Fibroblast of pulmonary artery (primary cell): ENCODE data around the gene LCN2.
"Not testable (repeated sequence)": the region's sequence is repeated elsewhere in the genome, so short reads cannot be mapped to it uniquely, and the experiment has no call there.

Source experiments
- DNase-seq: peaks from one replicate; pipeline ENCODE4 v3.0.0-alpha.2; 2010; ENCODE audit warnings: low read depth
- H3K4me3 ChIP-seq: replicated peaks from 2 replicates; pipeline ENCODE4 v1.5.1; 2011; ENCODE audit warnings: low read depth, mild to moderate bottlenecking, control low read depth, low read length, moderate library complexity
- CTCF ChIP-seq: IDR thresholded peaks from 2 replicates; pipeline ENCODE4 v1.5.1; 2011; ENCODE audit warnings: mild to moderate bottlenecking, control low read depth, low read length, inconsistent platforms; ENCODE audit errors: missing control alignments

LCN2 gene

GRCh38 chr9:128129976-128130590 lies 19.2 kb upstream of the LCN2 start:
- TF ChIP-seq CTCF = peak; percentile 5

GRCh38 chr9:128130651-128131050 lies 18.6 kb upstream of the LCN2 start:
- not testable (repeated sequence) for H3K4me3 ChIP-seq, DNase-seq

More at GRCh38 chr9:128129976-128130590, 19.2 kb upstream of the LCN2 start:
- H3K4me3 ChIP-seq, DNase-seq: not testable (repeated sequence)

GRCh38 chr9:128131346-128131745 lies 17.9 kb upstream of the LCN2 start:
- not testable (repeated sequence) for H3K4me3 ChIP-seq, DNase-seq

- DNase-seq, H3K4me3 ChIP-seq: not testable (repeated sequence)
Measured at GRCh38 chr9:128132139-128132538, 17.1 kb upstream of the LCN2 start.

GRCh38 chr9:128135561-128135960 lies 13.7 kb upstream of the LCN2 start:
- H3K4me3 ChIP-seq, DNase-seq: not testable (repeated sequence)

GRCh38 chr9:128136816-128137793 lies 12.1 kb upstream of the LCN2 start:
- DNase-seq = peak; percentile 28
- TF ChIP-seq CTCF = no peak
- no peak overlapping the region for H3K4me3 ChIP-seq

- no peak overlapping the region for H3K4me3 ChIP-seq
- no peak for TF ChIP-seq CTCF
- DNase-seq = no peak
Measured at GRCh38 chr9:128138001-128138400, 11.3 kb upstream of the LCN2 start.

- no peak for TF ChIP-seq CTCF
- DNase-seq = no peak
- no peak overlapping the region for H3K4me3 ChIP-seq
Measured at GRCh38 chr9:128139621-128140020, 9.6 kb upstream of the LCN2 start.

- no peak for DNase-seq
- no peak for TF ChIP-seq CTCF
- no peak overlapping the region for H3K4me3 ChIP-seq
Measured at GRCh38 chr9:128141604-128142003, 7.6 kb upstream of the LCN2 start.
